ENCODE results near the gene TMEM87B. TPM values are rescaled to one million over a fixed set of nuclear protein-coding genes. Genes with fewer than 3 reads are reported as not detected.

Gene TMEM87B
- total RNA-seq, 2 experiments from 2014 or later = 20.1 to 22.7 TPM

- no peaks in the 10 kb centered on the region for H3K27me3 Mint-ChIP-seq
- H3K4me3 Mint-ChIP-seq = no peak overlapping the region
- ChIA-PET CTCF (interaction anchor here (0.6 to 1.9 kb wide), 4 partner anchors 16 to 92 kb away, joined by 3 to 6 read pairs (median 3); no protein-coding TSS in a partner anchor), POLR2A (interaction anchor here (1.1 kb wide), 1 partner anchor 27 kb away, joined by 3 read pairs; no protein-coding TSS in a partner anchor)
- H3K27ac Mint-ChIP-seq = peak overlapping the region; percentile 87
- H3K4me1 Mint-ChIP-seq = peaks cover 34% of the 10 kb centered on the region
- DNase-seq = peak; percentile 39
- no peaks in the 10 kb centered on the region for H3K36me3 Mint-ChIP-seq (ENCODE audit: low read depth)
- H3K9me3 Mint-ChIP-seq = no peaks in the 10 kb centered on the region
Measured at GRCh38 chr2:112154246-112155117, 99.4 kb downstream of the TMEM87B start.

- Mint-ChIP-seq H3K27ac (peak overlapping the region; percentile 87), H3K4me1 (peaks cover 38% of the 10 kb centered on the region), H3K36me3 (ENCODE audit: low read depth) (no peaks in the 10 kb centered on the region), H3K27me3 (no peaks in the 10 kb centered on the region), H3K9me3 (no peaks in the 10 kb centered on the region), H3K4me3 (peak overlapping the region; percentile 30)
- peak; percentile 44 for DNase-seq
- ChIA-PET CTCF (interaction anchor here (0.6 to 1.9 kb wide), 6 partner anchors 11 to 91 kb away, joined by 3 to 6 read pairs (median 3); no protein-coding TSS in a partner anchor), POLR2A (interaction anchor here (1.1 kb wide), 1 partner anchor 26 kb away, joined by 3 read pairs; no protein-coding TSS in a partner anchor)
Measured at GRCh38 chr2:112155331-112156151, 100.5 kb downstream of the TMEM87B start.

DNA sequence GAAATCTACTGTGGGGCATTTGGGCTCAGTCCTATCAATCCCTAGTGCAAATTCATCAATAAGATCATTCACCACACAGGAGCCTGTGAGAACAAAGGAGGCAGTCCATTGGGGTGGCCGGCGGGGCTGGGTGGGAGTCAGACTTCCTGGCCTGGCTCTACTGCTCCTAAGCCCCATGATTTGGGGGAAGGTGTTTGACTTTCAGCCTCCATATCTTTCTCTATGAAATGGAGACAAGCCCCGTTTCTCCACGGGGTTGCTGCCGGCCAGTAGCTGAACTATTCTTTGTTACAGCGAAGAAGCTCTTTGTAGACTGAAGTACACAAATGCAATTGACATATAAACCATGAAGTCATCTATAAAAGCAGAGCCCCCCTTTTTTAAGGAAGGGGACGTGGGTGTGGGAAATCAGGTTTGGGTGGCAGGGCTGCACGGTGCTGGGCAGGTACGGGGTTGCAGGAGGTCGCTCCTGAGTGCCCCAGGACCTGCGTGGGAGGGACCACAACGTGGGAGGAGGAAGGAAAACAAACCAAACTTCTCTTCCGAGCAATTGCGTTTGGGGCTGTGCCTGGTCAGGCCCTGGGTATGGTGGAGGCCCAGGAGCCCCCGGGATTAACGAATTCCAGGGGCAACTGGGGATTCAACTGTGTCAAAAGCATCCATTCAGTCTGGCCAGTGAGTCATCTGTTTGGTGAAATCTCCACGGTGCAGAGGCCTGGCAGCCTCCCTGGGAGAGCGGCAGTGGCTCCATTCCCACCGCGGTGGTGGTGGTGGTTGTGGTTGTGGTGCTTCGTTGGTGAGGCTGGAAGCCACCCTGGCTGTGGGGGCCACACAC is 101.3 kb downstream of the TMEM87B start:
- Mint-ChIP-seq H3K27ac (peak overlapping the region; percentile 87), H3K9me3 (no peaks in the 10 kb centered on the region), H3K27me3 (no peaks in the 10 kb centered on the region), H3K4me3 (peak overlapping the region; percentile 30), H3K4me1 (peaks cover 39% of the 10 kb centered on the region), H3K36me3 (ENCODE audit: low read depth) (no peaks in the 10 kb centered on the region)
- ChIA-PET POLR2A (interaction anchor here (1.1 kb wide), 1 partner anchor 26 kb away, joined by 3 read pairs; no protein-coding TSS in a partner anchor), CTCF (interaction anchor here (1.0 to 1.9 kb wide), 4 partner anchors 15 to 80 kb away, joined by 3 to 6 read pairs (median 3); no protein-coding TSS in a partner anchor)
- DNase-seq = peak; percentile 25

DNA sequence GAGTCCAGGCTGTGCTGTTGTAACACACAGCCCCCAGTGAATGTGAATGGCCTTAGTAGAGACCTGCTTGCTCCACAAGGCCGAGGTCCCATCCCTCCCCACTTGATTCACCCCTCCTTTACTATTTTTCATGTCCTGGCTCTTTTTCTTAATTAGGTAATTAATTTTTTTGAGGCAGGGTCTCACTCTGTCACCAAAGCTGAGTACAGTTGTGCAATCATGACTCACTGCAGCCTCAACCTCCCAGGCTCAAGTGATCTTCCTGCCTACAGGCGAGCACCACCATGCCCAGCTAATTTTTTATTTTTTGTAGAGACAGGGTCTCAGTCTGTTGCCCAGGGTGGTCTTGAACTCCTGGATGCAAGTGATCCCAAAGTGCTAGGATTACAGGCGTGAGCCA is 102.4 kb downstream of the TMEM87B start:
- no peak overlapping the region for H3K4me3 Mint-ChIP-seq
- no peak for DNase-seq
- no peaks in the 10 kb centered on the region for H3K27me3 Mint-ChIP-seq
- CTCF ChIA-PET = no interaction called here
- POLR2A ChIA-PET = no interaction called here
- H3K9me3 Mint-ChIP-seq = no peaks in the 10 kb centered on the region
- H3K4me1 Mint-ChIP-seq = peaks cover 39% of the 10 kb centered on the region
- no peaks in the 10 kb centered on the region for H3K36me3 Mint-ChIP-seq (ENCODE audit: low read depth)
- no peak overlapping the region for H3K27ac Mint-ChIP-seq

DNA sequence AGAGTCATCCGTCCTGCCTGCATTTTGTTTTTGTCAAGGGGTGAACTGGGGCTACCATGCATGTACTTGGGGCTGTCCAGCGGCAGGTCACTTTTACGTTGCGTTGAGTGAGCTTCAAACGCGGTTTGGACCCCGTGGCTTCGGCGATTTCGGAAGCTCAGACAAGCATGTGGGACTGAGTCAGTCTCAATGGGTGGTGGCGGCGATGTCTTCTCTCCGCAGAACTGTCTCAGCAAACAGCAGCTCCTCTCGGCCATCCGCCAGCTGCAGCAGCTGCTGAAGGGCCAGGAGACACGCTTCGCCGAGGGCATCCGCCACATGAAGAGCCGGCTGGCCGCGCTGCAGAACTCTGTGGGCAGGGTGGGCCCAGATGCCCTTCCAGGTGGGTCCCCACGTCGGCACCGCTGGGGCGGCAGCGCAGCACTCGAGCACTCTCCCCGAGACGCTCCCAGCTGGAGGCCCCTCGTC is 104.4 kb downstream of the TMEM87B start:
- H3K36me3 Mint-ChIP-seq (ENCODE audit: low read depth) = no peaks in the 10 kb centered on the region
- no peak overlapping the region for H3K27ac Mint-ChIP-seq
- DNase-seq = no peak
- H3K9me3 Mint-ChIP-seq = no peaks in the 10 kb centered on the region
- no peak overlapping the region for H3K4me3 Mint-ChIP-seq
- ChIA-PET CTCF (interaction anchor here (0.9 kb wide), 1 partner anchor 12 kb away, joined by 3 read pairs; no protein-coding TSS in a partner anchor), POLR2A (no interaction called here)
- no peaks in the 10 kb centered on the region for H3K27me3 Mint-ChIP-seq
- peaks cover 34% of the 10 kb centered on the region for H3K4me1 Mint-ChIP-seq

- Mint-ChIP-seq H3K36me3 (ENCODE audit: low read depth) (no peaks in the 10 kb centered on the region), H3K9me3 (no peaks in the 10 kb centered on the region), H3K4me3 (no peak overlapping the region), H3K4me1 (peaks cover 23% of the 10 kb centered on the region), H3K27ac (no peak overlapping the region), H3K27me3 (no peaks in the 10 kb centered on the region)
- no peak for DNase-seq
- CTCF ChIA-PET = no interaction called here
- POLR2A ChIA-PET = no interaction called here
Measured at GRCh38 chr2:112160283-112161250, 105.5 kb downstream of the TMEM87B start.

DNA sequence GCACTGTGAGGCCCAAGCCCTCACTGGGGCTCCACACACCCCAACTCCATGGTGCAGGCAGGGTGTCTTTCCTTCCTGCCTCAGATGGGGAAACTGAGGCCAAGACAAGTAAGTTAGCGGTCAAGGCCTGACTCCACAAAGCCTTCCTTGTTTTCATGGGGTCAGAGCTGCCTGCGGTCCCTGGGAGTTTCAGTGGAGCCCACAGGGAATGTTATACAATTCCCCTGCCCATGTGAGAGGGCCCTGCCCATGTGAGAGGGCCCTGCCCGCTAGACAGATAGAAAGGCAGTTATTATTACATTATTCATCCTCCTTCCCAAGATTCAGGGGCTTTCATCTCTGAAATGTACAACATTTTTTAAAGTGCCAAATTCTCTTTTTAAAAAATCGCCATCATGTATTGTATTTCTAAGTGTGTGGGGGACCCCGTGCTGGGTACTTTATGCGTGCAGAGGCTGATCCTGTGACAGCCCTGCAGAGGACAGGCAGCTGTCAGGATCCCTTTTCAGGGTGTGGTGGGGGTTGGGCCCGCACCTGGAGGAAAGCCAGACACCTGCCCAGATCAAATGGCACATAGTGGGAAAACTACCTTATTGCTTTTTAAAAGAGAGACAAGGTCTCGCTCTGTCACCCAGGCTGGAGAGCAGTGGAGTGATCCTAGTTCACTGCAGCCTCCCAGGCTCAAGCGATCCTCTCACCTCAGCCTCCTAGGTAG is 106.5 kb downstream of the TMEM87B start:
- ChIA-PET POLR2A (no interaction called here), CTCF (interaction anchor here (0.6 to 1.4 kb wide), 2 partner anchors 20 to 97 kb away, joined by 3 to 5 read pairs; no protein-coding TSS in a partner anchor)
- Mint-ChIP-seq H3K27ac (no peak overlapping the region), H3K27me3 (no peaks in the 10 kb centered on the region), H3K9me3 (no peaks in the 10 kb centered on the region), H3K4me3 (no peak overlapping the region), H3K36me3 (ENCODE audit: low read depth) (no peaks in the 10 kb centered on the region), H3K4me1 (peaks cover 13% of the 10 kb centered on the region)
- DNase-seq = no peak

- no peak overlapping the region for H3K27ac Mint-ChIP-seq
- no peaks in the 10 kb centered on the region for H3K27me3 Mint-ChIP-seq
- peaks cover 14% of the 10 kb centered on the region for H3K4me1 Mint-ChIP-seq
- no peak for DNase-seq
- ChIA-PET POLR2A (no interaction called here), CTCF (interaction anchor here (0.6 to 1.4 kb wide), 4 partner anchors 19 to 488 kb away, joined by 3 to 6 read pairs (median 4); no protein-coding TSS in a partner anchor)
- H3K9me3 Mint-ChIP-seq = no peaks in the 10 kb centered on the region
- no peak overlapping the region for H3K4me3 Mint-ChIP-seq
- no peaks in the 10 kb centered on the region for H3K36me3 Mint-ChIP-seq (ENCODE audit: low read depth)
Measured at GRCh38 chr2:112162341-112162740, 107.3 kb downstream of the TMEM87B start.

DNA sequence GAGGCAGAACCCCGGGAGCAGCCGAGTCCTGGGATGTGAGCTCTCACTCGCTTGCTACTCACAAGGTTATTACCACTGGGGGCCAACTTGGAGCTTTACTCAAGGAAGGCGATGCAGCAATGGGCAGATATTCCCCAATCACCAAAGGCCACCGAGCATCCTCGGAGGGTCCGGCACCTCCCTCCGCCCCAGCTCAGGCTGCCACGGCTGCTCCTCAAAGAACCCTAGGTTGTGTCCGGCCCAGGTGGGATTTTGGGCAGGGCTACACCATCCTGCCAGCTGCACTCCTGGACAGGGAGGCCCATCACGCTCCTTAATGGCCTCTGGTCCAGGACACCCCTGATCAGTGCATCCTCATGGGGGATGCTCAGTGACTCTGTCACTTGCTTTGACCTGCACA is 107.9 kb downstream of the TMEM87B start:
- H3K9me3 Mint-ChIP-seq = no peaks in the 10 kb centered on the region
- no peak for DNase-seq
- H3K4me1 Mint-ChIP-seq = peaks cover 12% of the 10 kb centered on the region
- no peak overlapping the region for H3K27ac Mint-ChIP-seq
- no peak overlapping the region for H3K4me3 Mint-ChIP-seq
- ChIA-PET CTCF (interaction anchor here (0.6 to 1.4 kb wide), 3 partner anchors 19 to 487 kb away, joined by 3 to 6 read pairs (median 5); no protein-coding TSS in a partner anchor), POLR2A (interaction anchor here (0.5 kb wide), 1 partner anchor 15 kb away, joined by 3 read pairs; no protein-coding TSS in a partner anchor)
- no peaks in the 10 kb centered on the region for H3K36me3 Mint-ChIP-seq (ENCODE audit: low read depth)
- no peaks in the 10 kb centered on the region for H3K27me3 Mint-ChIP-seq

- Mint-ChIP-seq H3K27ac (no peak overlapping the region), H3K4me1 (peaks cover 12% of the 10 kb centered on the region), H3K27me3 (no peaks in the 10 kb centered on the region), H3K36me3 (ENCODE audit: low read depth) (no peaks in the 10 kb centered on the region), H3K9me3 (no peaks in the 10 kb centered on the region), H3K4me3 (no peak overlapping the region)
- ChIA-PET POLR2A (interaction anchor here (0.5 kb wide), 1 partner anchor 14 kb away, joined by 3 read pairs; no protein-coding TSS in a partner anchor), CTCF (interaction anchor here (0.9 to 2.0 kb wide), 2 partner anchors 9 to 11 kb away, joined by 3 to 7 read pairs; no protein-coding TSS in a partner anchor)
- no peak for DNase-seq
Measured at GRCh38 chr2:112163541-112163981, 108.5 kb downstream of the TMEM87B start.
